Mesendoderm (in vitro differentiated cells): ENCODE data around the gene PARD3.
"Not testable (repeated sequence)": the region's sequence is repeated elsewhere in the genome, so short reads cannot be mapped to it uniquely, and the experiment has no call there.

Source experiments
- DNase-seq: peaks from one replicate; pipeline ENCODE4 v3.0.0; 2013
- H2AK5ac ChIP-seq: 2 replicates; pipeline ENCODE4 v1.6.1; 2013; ENCODE audit warnings: low read length, inconsistent platforms
- H2BK120ac ChIP-seq: 2 replicates; pipeline ENCODE4 v1.6.1; 2013; ENCODE audit warnings: low read depth, mild to moderate bottlenecking, low read length, moderate library complexity, mixed read lengths
- H2BK15ac ChIP-seq: replicated peaks from 2 replicates; pipeline ENCODE4 v1.6.1; 2013; ENCODE audit warnings: low read depth, mild to moderate bottlenecking, moderate library complexity
- H2BK5ac ChIP-seq: 2 replicates; pipeline ENCODE4 v1.6.1; 2013; ENCODE audit warnings: low read length, inconsistent platforms
- H3K18ac ChIP-seq: 2 replicates; pipeline ENCODE4 v1.6.1; 2013; ENCODE audit warnings: mild to moderate bottlenecking, low read length, mixed read lengths
- H3K23ac ChIP-seq: one replicate; pipeline ENCODE4 v1.6.1; 2013; ENCODE audit warnings: low read length
- H3K27ac ChIP-seq: 2 replicates; pipeline ENCODE4 v1.5.1; 2013; ENCODE audit warnings: low read depth, mild to moderate bottlenecking, inconsistent platforms, low read length, moderate library complexity
- H3K27me3 ChIP-seq: 2 replicates; pipeline ENCODE4 v1.6.1; 2013; ENCODE audit warnings: low read length, control low read depth, mild to moderate bottlenecking, inconsistent platforms; ENCODE audit not compliant: insufficient read depth, poor library complexity
- H3K36me3 ChIP-seq: 2 replicates; pipeline ENCODE4 v1.6.1; 2013; ENCODE audit warnings: low read length, inconsistent platforms; ENCODE audit not compliant: control insufficient read depth, insufficient read depth
- H3K4ac ChIP-seq: one replicate; pipeline ENCODE4 v1.6.1; 2013; ENCODE audit warnings: low read depth, mild to moderate bottlenecking, low read length, moderate library complexity
- H3K4me1 ChIP-seq: 2 replicates; pipeline ENCODE4 v1.6.1; 2013; ENCODE audit warnings: low read depth, low read length, inconsistent platforms; ENCODE audit not compliant: control insufficient read depth
- H3K4me2 ChIP-seq: 2 replicates; pipeline ENCODE4 v1.6.1; 2013; ENCODE audit warnings: low read length
- H3K4me3 ChIP-seq: 2 replicates; pipeline ENCODE4 v1.5.1; 2013; ENCODE audit warnings: mild to moderate bottlenecking, low read length
- H3K56ac ChIP-seq: one replicate; pipeline ENCODE4 v1.6.1; 2013; ENCODE audit warnings: low read length
- H3K79me1 ChIP-seq: 2 replicates; pipeline ENCODE4 v1.6.1; 2013; ENCODE audit warnings: low read length, inconsistent platforms
- H3K79me2 ChIP-seq: 2 replicates; pipeline ENCODE4 v1.6.1; 2013; ENCODE audit warnings: mild to moderate bottlenecking, low read length; ENCODE audit not compliant: control insufficient read depth, insufficient read depth
- H3K9ac ChIP-seq: 2 replicates; pipeline ENCODE4 v1.6.1; 2013; ENCODE audit warnings: low read length, inconsistent platforms
- H4K5ac ChIP-seq: one replicate; pipeline ENCODE4 v1.6.1; 2013; ENCODE audit warnings: low read length
- H4K8ac ChIP-seq: one replicate; pipeline ENCODE4 v1.6.1; 2013; ENCODE audit warnings: low read depth, mild to moderate bottlenecking, control low read depth, low read length, moderate library complexity
- WGBS: extraction: QIAGEN DNeasy Blood & Tissue Kit; methylation state at CpG from one replicate; pipeline ENCODE4 v1.1.7; 2013; ENCODE audit warnings: low lambda C conversion rate, missing lambda C conversion rate; ENCODE audit not compliant: insufficient coverage; ENCODE audit errors: extremely low coverage; 5-methylcytosine and 5-hydroxymethylcytosine counted together

Gene PARD3

DNA sequence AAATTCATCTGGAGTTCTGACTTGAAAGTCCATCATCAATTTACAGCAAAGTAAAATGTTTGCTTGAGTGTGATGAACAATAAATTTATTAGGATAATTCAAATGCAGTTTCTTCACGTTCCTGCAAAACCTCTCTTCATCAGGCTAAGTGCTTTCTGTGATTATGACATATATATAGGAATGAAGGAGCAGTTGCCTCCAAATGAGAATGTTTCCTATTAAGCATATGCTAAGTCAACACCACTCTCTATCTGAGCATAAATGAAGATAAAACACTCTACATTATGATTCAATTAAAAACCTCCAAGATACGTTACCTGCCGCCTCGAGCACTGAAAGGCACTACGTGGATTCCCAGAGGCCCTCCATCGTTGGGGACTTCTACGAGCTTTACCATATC, 416.1 kb downstream of the PARD3 start:
- Histone ChIP-seq H2BK15ac (no peak overlapping the region), H3K23ac (no peak overlapping the region), H3K4me1 (peaks cover 6% of the 10 kb centered on the region), H3K79me2 (no peaks in the 10 kb centered on the region), H3K27me3 (no peaks in the 10 kb centered on the region), H3K27ac (no peak overlapping the region), H4K8ac (no peak overlapping the region), H3K79me1 (peaks cover 2% of the 10 kb centered on the region), H3K56ac (no peak overlapping the region), H4K5ac (no peak overlapping the region), H3K4me2 (no peak overlapping the region), H3K18ac (no peak overlapping the region), H3K4me3 (no peak overlapping the region), H2BK120ac (no peak overlapping the region), H3K36me3 (no peaks in the 10 kb centered on the region), H2AK5ac (no peak overlapping the region), H3K9ac (no peak overlapping the region), H3K4ac (no peak overlapping the region), H2BK5ac (no peak overlapping the region)
- no CpG with 5 or more reads among the region's 7 CpGs for WGBS
- no peak for DNase-seq

- no peak overlapping the region for H4K5ac ChIP-seq
- no CpG with 5 or more reads among the region's 1 CpG for WGBS
- no peak overlapping the region for H3K27ac ChIP-seq
- no peak overlapping the region for H3K4ac ChIP-seq
- peaks cover 6% of the 10 kb centered on the region for H3K4me1 ChIP-seq
- H2AK5ac ChIP-seq, result no peak overlapping the region
- H2BK120ac ChIP-seq, result no peak overlapping the region
- H3K79me2 ChIP-seq, result no peaks in the 10 kb centered on the region
- H3K27me3 ChIP-seq, result no peaks in the 10 kb centered on the region
- H3K79me1 ChIP-seq, result no peaks in the 10 kb centered on the region
- no peak overlapping the region for H3K4me2 ChIP-seq
- H3K4me3 ChIP-seq, result no peak overlapping the region
- no peak for DNase-seq
- H2BK15ac ChIP-seq, result no peak overlapping the region
- no peaks in the 10 kb centered on the region for H3K36me3 ChIP-seq
- no peak overlapping the region for H3K9ac ChIP-seq
- no peak overlapping the region for H4K8ac ChIP-seq
- no peak overlapping the region for H3K23ac ChIP-seq
- no peak overlapping the region for H2BK5ac ChIP-seq
- H3K56ac ChIP-seq, result no peak overlapping the region
- no peak overlapping the region for H3K18ac ChIP-seq
Observed at GRCh38 chr10:34397324-34397723, 417.8 kb downstream of the PARD3 start.

DNA sequence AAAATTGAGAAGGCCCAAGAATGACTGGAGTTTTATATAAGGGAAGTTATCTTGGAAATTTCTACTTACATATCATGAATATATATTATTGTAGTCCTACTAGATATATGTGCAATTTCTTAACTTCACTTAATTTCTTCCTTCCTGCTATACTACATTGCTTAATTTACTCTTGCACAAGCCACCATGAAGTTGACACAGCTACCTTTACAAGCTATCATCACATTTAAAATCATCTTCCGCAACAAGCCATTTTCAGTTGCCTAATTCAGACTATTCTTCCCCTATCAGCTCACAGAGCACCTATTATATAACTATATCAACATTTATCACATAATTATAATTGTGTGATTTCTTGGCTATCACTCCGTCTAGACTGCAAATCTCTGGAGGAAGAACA, 418.4 kb downstream of the PARD3 start:
- H3K79me2 ChIP-seq, result no peaks in the 10 kb centered on the region
- H3K27ac ChIP-seq, result no peak overlapping the region
- H3K56ac ChIP-seq, result no peak overlapping the region
- H2BK5ac ChIP-seq, result no peak overlapping the region
- no peak overlapping the region for H2AK5ac ChIP-seq
- no peak overlapping the region for H3K4me3 ChIP-seq
- H3K4me1 ChIP-seq, result peaks cover 3% of the 10 kb centered on the region
- H3K4me2 ChIP-seq, result no peak overlapping the region
- WGBS, result 100% methylated on average over 1 of the region's 2 CpGs
- H3K27me3 ChIP-seq, result no peaks in the 10 kb centered on the region
- no peak overlapping the region for H2BK15ac ChIP-seq
- H3K18ac ChIP-seq, result no peak overlapping the region
- no peaks in the 10 kb centered on the region for H3K36me3 ChIP-seq
- H4K8ac ChIP-seq, result no peak overlapping the region
- DNase-seq, result no peak
- H4K5ac ChIP-seq, result no peak overlapping the region
- no peak overlapping the region for H3K23ac ChIP-seq
- H3K9ac ChIP-seq, result no peak overlapping the region
- H3K79me1 ChIP-seq, result no peaks in the 10 kb centered on the region
- H2BK120ac ChIP-seq, result no peak overlapping the region
- no peak overlapping the region for H3K4ac ChIP-seq

- Histone ChIP-seq H3K23ac (no peak overlapping the region), H3K4ac (no peak overlapping the region), H3K4me2 (no peak overlapping the region), H3K4me1 (peaks cover 2% of the 10 kb centered on the region), H2BK15ac (no peak overlapping the region), H3K79me2 (no peaks in the 10 kb centered on the region), H4K8ac (no peak overlapping the region), H2BK120ac (no peak overlapping the region), H3K36me3 (no peaks in the 10 kb centered on the region), H3K27me3 (no peaks in the 10 kb centered on the region), H4K5ac (no peak overlapping the region), H3K27ac (no peak overlapping the region), H3K4me3 (no peak overlapping the region), H3K9ac (no peak overlapping the region), H2BK5ac (no peak overlapping the region), H3K79me1 (no peaks in the 10 kb centered on the region), H3K56ac (no peak overlapping the region), H2AK5ac (no peak overlapping the region), H3K18ac (no peak overlapping the region)
- DNase-seq, result no peak
Observed at GRCh38 chr10:34392641-34393170, 422.4 kb downstream of the PARD3 start.

DNA sequence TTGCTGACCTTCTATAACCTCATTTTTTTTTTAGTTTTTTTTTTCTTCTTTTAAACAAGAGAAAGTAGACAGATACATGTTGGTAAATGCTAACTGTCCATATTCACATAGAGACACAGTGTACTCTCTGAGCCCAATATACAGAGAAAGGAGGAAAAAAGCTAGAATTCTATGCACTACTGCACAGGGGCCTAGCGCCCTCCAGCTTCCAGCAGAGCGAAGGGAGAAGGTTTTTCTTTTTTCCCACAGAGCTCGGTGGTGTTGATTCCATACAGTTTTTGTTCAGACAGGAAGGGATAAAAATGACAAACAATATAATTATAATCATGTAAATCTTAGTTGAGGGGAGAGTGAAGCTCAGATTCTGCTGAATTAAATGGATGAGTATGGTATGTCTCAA, 423.9 kb downstream of the PARD3 start:
- not testable (repeated sequence) for H2BK15ac ChIP-seq, H3K4me1 ChIP-seq, DNase-seq, H4K5ac ChIP-seq, H2BK5ac ChIP-seq, H2AK5ac ChIP-seq, H3K79me1 ChIP-seq, H2BK120ac ChIP-seq, H3K4me3 ChIP-seq, H3K4me2 ChIP-seq, H3K56ac ChIP-seq, H3K27me3 ChIP-seq, H4K8ac ChIP-seq, H3K18ac ChIP-seq, H3K4ac ChIP-seq, H3K23ac ChIP-seq, H3K36me3 ChIP-seq, H3K27ac ChIP-seq, H3K79me2 ChIP-seq, H3K9ac ChIP-seq
- WGBS, result no CpG with 5 or more reads among the region's 3 CpGs

DNA sequence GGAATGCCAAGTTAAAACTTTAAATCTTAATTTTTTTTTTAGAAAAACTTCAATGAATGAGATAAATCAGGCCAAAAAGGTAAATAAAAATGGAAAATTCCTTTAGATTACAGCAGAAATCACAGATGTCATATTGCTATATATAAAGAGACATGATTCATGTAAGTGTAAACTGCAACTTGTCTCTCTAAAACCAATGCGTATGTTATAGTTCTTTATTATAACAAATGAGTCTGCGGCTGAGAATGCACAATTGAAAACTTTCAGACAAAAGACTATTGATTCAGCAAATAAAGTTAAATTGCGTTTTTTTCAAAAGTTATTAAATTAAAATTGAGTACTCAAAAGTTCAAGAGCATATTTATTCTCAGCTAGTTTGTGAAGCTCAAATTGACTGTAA, 425.3 kb downstream of the PARD3 start:
- no peak overlapping the region for H4K8ac ChIP-seq

More for the DNA sequence above, 425.3 kb downstream of the PARD3 start:
- no peak overlapping the region for H4K5ac ChIP-seq
- no peak overlapping the region for H2AK5ac ChIP-seq
- no peak overlapping the region for H2BK15ac ChIP-seq
- WGBS, result no CpG with 5 or more reads among the region's 3 CpGs
- H3K56ac ChIP-seq, result no peak overlapping the region
- no peak overlapping the region for H3K18ac ChIP-seq
- DNase-seq, result no peak
- H3K4me1 ChIP-seq, result no peaks in the 10 kb centered on the region
- no peak overlapping the region for H2BK120ac ChIP-seq
- H3K23ac ChIP-seq, result no peak overlapping the region
- no peak overlapping the region for H3K27ac ChIP-seq
- no peak overlapping the region for H3K4me3 ChIP-seq
- H3K79me2 ChIP-seq, result no peaks in the 10 kb centered on the region
- H3K9ac ChIP-seq, result no peak overlapping the region
- no peaks in the 10 kb centered on the region for H3K36me3 ChIP-seq
- no peak overlapping the region for H2BK5ac ChIP-seq
- no peaks in the 10 kb centered on the region for H3K27me3 ChIP-seq
- H3K4me2 ChIP-seq, result no peak overlapping the region
- H3K4ac ChIP-seq, result no peak overlapping the region
- H3K79me1 ChIP-seq, result no peaks in the 10 kb centered on the region
